Body of pancreas (tissue), 4 donors: Measurements from ENCODE around the gene BAHCC1.

ENCODE experiments used
- CTCF ChIP-seq, 7 experiments: fragments of 450-650 bp in 4 of 7; fragments of 200-600 bp in 3 of 7; sonication (generic) in 3 of 7; IDR thresholded peaks; one replicate each; pipeline ENCODE4 v1.5.1; 2016 to 2019; ENCODE audit warnings: antibody characterized with exemption in 7 of 7
- POLR2A ChIP-seq, 3 donors: fragments of 450-650 bp; IDR thresholded peaks; one replicate each; pipeline ENCODE4 v1.6.1; 2016; ENCODE audit warnings: antibody characterized with exemption in 3 of 3, mild to moderate bottlenecking in 2 of 3

GRCh38 chr17:81422776-81423697 is 27.8 kb downstream of the BAHCC1 start:
- TF ChIP-seq CTCF (IDR thresholded peaks at IDR 0.05) = no peak
- peak in 1 of 3 donors; percentile 33 for TF ChIP-seq POLR2A (IDR thresholded peaks at IDR 0.05)
